HG03196 (cell line): ENCODE data around the gene FRZB.
"Not testable (repeated sequence)": the region's sequence is repeated elsewhere in the genome, so short reads cannot be mapped to it uniquely, and the experiment has no call there.

Source experiments
- ATAC-seq: cut with Tn5 transposase; IDR thresholded peaks from one replicate; pipeline ENCODE4 v1.9.1; 2021; ENCODE audit not compliant: unreplicated experiment

FRZB gene

DNA sequence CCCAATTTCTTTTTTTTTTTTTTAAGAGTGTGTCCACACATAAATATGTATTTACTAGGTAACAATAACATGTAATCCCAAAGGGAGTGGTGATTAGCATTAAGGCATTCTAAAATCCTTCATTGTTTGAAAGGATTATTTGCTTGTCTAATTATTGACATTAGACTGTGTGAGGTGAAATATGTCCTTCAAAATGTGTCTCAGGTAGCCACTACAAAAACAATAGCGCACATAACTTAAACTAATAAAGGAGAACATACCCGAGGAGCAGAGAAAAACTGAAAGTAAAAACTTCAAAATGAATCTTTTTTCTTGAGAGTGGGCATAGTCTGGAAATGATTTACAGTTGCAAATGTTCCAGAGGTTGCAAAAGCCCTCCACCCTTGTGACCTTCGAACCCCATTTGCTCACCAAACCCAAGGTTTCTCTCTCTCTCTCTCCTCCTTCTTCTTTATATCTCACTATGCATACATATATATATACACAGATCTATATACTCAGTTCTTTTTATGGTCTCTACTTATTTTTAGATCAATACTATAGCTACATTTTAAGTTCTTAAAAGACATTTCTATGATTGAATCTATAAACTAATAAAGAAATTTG lies 24.4 kb upstream of the FRZB start:
- no peak for ATAC-seq

DNA sequence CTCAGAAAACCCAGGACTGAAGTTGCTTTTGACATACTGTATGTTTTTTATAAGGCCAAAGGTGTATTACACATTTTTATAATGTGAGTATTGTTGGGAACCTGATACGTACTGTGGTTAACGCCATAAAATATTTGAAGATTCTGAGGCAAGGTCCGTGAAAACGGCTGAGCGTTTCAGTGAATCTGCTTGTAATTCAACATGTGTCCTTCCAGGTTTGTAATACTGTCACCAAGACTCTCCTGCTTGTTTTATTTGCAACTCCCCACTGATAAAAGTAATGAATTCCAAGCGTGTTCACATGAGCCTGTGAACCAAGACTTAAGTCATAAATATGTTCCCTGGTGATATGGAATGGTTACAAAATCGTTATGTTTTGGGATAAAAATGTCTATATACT lies 23.9 kb upstream of the FRZB start:
- ATAC-seq: no peak

DNA sequence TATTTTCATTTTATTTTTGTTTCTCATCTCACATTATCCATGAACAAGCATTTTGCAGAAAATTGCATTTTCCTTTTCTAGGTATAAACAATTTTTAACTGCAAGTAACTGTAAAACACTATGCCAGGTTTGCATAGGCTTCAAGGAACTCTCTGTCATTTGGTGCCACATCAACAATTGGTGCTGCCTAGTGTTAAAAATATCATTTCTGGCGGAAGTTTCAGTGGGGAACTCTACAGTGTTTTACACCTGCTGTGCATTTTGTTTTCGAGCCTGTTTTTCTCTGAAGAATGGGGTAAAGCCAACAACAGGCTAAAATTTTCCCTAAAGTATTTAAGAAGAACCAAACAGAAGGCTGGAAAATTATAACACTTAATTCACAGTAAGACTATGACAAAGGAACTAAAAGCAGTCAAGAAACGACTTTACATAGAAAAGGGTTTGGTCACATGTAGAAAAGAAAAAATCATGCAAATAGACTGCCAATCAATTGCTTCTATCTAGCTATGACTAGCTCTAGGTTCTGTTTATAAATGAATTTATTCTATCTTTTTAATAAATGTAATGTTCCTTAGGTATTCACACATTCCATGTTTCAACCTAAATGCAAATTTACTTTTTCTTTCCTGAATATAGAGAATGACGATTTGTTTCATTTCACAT lies 21.4 kb upstream of the FRZB start:
- ATAC-seq: no peak

DNA sequence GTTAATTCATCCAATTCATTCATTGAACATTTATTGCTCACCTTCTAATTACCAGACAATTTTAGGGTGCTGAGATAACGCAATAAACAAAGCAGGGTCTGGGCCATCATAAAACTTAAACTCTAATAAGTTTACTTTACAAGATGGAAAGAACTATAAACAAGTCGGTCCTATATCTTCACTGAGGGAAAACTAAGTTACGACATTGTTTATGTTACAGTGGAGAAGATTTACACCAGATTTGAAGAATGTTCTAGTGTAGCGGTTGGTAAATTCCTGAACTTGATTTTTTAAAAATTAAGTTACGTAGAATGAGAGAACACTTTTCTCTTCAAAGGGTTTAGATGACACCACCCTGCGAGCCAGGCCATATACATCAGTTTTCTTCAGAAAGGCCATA lies 20.7 kb upstream of the FRZB start:
- ATAC-seq: no peak

DNA sequence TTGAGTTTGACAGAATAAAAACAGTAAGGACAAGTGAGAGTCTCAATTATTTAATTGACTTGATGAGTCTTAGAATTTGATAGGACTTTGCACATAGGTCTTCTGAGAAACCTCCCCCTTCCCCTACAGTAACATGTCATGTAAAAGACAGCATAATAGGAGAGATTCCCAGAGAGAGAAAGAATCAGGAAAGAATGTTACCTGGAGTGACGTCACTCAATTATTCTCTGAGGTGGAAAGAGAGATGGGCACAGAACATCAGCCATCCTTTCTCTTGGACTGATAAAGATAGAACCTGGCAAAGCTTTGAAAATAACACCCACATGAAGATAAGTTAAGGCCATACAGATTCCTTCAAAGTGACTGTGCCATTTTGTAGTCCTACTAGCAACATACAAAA lies 19.3 kb upstream of the FRZB start:
- ATAC-seq: no peak

DNA sequence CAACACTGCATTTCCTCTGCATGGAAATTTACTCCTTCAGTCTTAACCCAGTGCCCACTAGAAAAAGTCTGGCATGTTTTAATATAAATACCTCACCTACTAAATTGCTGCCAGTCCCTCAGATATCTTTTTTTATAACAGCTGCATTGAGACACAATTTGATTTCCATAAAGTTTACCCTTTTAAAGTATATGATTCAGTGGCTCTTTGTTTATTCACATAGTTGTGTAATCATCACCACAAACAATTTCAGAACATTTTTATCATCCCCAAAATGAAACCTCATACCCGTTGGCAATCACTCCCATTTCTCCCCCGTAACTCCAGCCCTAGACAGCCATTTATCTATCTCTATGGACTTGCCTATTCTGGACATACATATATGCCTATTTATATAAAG lies 17.0 kb upstream of the FRZB start:
- ATAC-seq: no peak

DNA sequence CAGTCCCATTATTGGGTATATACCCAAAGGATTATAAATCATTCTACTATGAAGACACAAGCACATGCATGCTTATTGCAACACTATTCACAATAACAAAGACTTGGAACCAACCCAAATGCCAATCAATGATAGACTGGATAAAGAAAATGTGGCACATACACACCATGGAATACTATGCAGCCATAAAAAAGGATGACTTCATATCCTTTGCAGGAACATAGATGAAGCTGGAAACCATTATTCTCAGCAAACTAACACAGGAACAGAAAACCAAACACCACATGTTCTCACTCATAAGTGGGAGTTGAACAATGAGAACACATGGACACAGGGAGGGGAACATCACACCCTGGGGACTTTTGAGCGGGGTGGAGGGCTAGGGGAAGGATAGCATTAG lies 13.7 kb upstream of the FRZB start:
- ATAC-seq: not testable (repeated sequence)

DNA sequence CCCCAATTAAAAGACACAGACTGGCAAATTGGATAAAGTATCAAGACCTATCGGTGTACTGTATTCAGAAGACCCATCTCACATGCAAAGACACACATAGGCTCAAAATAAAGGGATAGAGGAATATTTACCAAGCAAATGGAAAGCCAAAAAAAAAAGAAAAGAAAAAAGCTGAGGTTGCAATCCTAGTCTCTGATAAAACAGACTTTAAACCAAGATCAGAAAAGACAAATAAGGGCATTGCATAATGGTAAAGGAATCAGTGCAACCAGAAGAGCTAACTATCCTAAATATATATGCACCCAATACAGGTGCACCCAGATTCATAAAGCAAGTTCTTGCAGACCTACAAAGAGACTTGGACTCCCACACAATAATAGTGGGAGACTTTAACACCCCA lies 10.2 kb upstream of the FRZB start:
- not testable (repeated sequence) for ATAC-seq

DNA sequence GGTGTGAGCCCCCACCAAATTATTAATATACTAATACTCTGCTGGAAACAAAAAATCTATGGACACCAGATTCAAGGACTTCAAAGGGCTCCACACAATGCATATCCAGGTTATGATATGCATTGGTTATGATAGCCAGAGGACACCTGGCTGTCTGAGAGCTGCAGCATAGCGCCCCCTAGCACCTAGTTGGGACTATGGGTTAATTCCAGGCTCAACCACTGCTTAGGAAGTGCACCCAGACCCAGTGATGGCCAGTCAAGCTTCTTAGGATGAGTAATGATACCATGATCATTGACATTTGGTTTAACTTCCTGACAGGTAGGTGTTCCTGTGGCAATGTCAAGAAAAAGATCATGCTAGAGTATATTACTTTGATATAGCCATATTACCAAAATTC lies 3.8 kb upstream of the FRZB start:
- no peak for ATAC-seq

DNA sequence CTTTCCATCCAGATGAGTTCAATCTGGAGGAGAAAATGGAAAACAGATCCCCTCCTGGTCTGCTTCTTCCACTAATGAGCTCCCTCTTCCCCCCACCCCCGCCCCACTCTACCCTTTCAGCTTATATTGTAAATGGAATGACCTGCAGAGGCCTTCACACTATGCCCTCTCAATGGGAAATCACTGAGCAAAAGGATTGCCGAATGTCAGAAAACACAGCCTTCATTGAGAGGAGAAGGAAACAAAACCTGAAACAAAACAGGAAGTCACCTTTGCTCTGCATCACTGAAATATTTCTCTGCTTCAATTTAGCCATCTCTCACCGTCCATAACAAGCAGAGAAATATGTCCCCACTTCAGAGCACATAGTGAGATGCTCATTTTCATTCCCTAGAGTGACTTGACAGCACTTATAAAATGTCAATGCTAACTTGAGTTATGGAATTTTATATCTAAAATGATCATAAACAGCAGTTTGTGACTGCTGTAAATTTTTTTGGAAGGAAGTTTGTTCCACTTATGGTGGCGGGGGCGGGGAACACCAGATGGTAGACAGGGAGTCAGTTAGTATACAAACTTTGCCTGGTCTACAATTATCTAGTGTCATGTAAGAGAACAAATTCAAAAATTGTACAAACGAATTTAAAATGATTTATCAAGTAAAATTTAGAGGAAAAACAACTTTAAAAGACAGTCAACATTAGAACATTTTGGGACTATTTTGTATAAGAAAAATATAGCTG lies 1.8 kb upstream of the FRZB start:
- no peak for ATAC-seq

DNA sequence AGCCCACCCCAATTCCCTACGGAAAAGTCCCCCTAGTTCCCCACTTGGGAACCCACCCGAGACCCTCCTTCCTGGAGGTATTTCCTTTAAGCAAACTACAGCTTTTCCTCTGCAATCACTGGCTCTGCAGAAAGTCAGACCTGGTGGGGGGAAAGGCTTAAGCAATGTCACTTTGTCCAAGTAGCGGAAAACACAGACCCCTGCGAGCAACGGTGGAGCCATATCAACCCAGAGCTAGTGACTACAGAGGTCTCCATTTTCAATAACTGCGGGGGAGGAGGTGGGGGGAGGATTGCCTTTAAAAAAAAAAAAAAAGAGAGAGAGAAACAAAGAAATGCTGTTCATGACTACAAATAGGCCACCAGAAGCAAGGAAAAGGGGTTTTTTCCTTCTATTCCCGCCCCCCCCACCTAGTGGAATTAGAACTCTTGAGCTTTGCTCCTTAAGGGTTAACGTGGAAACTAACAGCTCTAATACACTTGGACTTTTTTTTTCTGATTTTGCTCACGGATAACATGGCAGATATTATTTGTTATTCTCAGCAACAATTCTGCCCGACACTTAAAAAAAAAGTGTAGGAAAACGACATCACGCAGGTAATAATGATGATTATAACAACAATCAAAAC lies 1.1 kb upstream of the FRZB start:
- ATAC-seq: no peak

DNA sequence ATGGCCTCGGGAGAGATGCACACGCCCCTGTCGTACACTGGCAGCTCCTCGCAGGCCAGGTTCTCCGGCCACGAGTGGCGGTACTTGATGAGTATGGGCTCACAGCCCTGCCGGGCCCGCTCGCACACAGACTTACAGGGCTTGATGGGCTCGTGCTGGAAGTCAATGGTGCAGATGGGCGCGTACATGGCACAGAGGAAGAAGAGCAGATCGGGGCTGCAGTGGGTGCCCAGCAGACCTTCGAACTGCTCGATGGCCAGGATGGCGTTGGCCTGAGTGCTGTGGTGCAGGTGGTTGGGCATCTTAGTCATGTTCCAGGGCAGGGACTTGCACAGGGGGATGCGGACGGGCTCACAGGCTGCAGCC lies 359 bp downstream of the FRZB start:
- no peak for ATAC-seq

DNA sequence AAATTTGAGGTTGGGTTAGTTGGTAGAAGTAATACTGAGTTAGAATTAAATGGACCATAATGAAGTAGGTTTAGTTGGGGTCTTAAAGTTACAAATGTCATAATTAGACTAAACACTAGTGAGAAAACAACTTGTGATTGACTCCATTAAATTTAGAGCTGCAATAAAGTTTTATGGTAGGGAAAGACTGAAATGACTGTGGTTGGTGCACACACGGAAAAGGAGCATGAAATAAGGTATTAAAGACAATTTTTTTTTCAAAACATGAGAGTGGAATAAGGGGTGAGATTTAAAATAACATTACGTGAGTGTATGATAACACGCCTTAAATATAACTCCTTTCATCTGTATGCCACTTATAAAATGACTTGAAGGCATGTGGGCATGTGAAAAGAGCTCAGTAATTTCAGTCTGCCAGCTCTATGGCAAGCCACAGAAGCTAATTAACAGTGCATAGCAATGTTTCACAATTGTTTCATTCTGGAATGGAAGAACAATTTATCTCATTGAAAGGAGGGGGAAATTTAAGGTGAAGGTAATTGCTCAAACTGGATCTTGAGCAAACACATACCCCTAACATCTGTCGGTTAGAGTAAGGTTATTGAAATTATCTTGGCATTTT lies 1.4 kb downstream of the FRZB start:
- ATAC-seq: no peak

DNA sequence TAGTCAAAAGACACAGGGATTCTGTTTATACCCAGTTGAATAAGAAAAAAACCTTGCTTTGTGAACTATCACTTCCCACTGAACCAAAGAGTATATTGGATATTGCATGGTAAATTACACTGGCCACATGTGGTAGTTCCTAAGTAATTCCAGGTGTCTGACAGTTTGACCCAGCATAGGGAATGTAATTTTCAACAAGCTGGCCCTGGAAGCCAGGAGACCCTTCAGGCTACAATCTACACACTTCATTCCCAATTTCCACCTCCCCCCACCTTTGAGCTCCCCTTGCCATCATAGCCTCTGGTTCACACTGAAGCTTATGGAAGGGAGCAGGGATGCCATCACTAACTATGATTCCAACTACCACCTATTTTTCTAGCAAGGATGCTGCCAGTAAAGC lies 2.8 kb downstream of the FRZB start:
- ATAC-seq: no peak

DNA sequence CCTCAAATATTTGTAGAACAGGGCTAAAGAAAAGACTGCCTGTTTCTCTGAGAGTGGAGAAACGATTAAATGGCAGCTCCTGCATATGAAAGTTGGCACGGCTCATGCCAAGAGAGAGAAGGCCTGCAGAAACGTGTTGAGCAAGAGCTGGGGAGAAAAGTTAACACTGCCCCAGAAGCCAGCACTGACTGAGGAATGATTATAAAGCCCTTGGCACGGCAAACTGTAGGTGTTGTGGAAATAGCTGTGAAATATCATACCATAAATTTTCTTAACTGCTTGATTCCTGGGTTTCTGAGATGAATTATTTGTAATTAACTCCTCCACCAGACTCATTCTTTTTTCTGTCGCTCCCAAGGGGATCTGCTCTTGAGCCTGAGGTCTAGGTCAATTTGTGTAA lies 4.3 kb downstream of the FRZB start:
- no peak for ATAC-seq

DNA sequence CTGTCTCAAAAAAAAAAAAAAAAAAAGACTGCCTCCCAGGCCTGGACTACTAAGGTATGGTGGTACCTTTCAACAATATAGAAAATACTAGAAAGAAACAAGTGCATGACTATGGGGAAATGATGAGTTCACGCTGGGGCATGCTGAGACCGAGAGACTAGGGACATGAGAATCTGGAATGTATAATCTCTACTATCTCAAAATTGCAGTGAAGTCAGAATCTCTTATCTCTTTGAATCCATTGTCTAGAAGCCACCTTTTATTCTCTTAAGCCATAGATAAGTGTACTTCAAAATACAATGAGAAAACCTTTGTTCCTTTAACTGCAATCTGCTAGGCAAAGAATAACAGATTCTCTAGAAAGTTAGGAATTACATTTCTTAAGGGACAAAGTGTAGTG lies 5.6 kb downstream of the FRZB start:
- ATAC-seq: no peak

DNA sequence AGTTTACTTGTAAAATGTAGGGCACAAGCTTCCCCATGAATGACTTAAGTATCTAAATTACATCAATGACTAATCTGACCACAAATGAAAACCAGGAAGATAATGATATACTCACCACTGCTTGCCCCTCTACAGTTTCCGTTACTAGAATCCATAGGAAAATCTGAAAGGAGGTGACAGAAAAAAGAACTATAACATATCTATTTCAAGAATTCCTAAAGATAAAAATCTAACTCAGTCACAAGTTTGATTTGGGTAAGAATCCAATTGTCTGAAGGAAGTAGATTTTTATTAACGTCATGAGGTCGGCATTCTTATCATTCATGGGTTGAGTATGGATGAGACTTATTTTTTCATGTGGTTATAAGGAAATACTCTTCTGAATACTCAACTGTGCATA lies 7.8 kb downstream of the FRZB start:
- no peak for ATAC-seq

DNA sequence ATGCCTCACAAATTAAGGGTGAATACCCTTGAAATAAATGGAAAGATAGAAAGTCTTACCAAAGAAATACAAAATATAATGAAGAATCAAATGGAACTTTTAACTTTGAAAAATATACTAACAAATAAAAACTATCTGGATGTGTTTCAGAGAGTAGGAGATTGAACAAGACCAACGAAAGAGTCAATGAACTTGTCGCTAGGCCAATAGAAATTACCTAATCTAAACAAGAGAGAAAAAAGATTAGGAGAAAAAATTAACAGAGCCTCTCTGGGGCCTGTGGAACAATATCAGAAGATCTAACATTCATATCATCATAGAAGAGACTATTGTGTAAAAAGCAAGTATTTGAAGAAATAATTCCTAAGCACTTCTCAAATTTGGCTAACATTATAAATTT lies 11.1 kb downstream of the FRZB start:
- no peak for ATAC-seq

DNA sequence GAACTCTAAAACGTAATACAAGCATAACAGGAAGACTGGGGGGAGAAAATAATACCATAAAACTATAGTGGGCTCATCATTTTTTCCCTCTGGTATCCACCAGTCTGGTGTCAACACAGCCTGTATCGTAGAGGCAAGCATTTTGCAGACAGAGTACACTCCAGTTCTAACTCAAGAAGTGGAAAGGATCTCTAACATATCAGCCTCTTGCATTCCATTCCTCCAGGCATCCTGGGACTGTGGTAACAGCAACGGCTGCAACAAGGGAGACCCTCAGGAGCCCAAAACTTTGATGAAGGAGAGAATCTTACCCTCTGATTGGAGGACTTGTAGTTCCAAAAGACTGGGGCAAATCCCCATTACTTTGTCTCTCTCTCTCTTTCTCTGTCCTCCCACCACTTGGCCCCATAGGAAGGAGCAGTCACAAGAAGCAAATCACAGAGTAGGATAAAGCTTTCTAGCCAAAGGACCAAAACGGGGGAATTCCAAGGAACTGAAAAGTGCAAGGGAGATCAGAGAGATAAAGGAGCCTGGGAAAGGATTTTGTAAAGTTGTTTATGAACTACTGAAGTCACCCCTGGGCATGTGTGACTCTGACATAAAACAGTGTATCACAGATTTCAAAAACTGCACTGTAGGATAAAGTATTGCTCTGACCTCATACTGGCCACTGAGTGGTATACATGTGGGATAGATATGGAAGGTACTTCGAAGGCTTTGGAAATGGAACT lies 11.9 kb downstream of the FRZB start:
- ATAC-seq: no peak

DNA sequence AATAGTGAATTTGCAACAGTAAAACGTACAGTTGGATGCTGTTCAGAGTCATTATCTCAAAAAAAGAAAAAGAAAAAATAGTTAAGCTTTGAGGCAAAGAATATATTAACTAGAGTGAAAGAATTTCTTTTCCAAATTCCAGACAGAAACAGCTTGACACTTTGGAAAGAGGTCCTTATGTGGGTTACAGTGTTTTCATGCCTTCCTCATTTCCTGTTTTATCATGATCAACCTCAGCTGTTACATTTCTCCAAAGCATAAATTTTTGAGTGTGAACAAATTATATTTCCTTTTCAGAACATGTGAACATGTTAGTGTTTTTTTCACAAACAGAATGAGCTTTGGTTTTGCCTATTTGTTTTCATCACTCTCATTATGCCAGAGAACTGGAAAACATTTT lies 13.6 kb downstream of the FRZB start:
- ATAC-seq: no peak

DNA sequence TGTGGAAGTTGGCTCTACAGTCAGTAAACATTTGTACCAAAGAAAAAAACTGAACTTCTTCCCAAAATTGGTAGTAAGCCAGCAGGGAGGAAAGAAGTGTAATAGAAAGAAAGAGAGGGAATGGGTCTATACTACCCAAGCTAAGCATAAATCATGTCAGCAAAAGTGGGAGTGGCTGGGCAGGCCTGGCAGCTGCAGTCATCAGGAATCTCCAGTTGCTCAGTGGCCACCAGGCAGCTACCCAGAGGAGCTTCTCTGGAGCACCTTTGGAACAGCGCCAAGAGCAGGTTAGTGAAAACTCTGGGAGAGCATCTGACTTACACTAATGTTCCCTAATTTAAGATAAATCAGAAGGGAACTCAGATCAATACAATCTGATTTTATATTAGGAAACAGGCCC lies 14.3 kb downstream of the FRZB start:
- ATAC-seq: no peak
